ENCODE measurements around the gene ITGA6. TPM values are rescaled to one million over a fixed set of nuclear protein-coding genes. Genes with fewer than 3 reads are reported as not detected.
"Not testable (repeated sequence)": the region's sequence is repeated elsewhere in the genome, so short reads cannot be mapped to it uniquely, and the experiment has no call there.

The ITGA6 gene
- total RNA-seq, 1 donor from 2014 or later, result 0.81 TPM

GRCh38 chr2:172525601-172526000 is 98.2 kb downstream of the ITGA6 start:
- H3K27ac Mint-ChIP-seq (ENCODE audit: unreplicated experiment), result no peak overlapping the region
- no peak overlapping the region for H3K4me3 Mint-ChIP-seq (ENCODE audit: unreplicated experiment)
- H3K36me3 Mint-ChIP-seq (ENCODE audit: unreplicated experiment), result peaks cover 4% of the 10 kb centered on the region
- peaks cover 6% of the 10 kb centered on the region for H3K27me3 Mint-ChIP-seq (ENCODE audit: unreplicated experiment)
- peaks cover 14% of the 10 kb centered on the region for H3K9me3 Mint-ChIP-seq (ENCODE audit: unreplicated experiment)
- no peak for DNase-seq
- TF ChIP-seq CTCF (IDR thresholded peaks at IDR 0.05; ENCODE audit: partially characterized antibody, unreplicated experiment), result no peak
- no peaks in the 10 kb centered on the region for H3K4me1 Mint-ChIP-seq (ENCODE audit: low read depth, unreplicated experiment)

- Mint-ChIP-seq H3K9me3 (ENCODE audit: unreplicated experiment) (peaks cover 12% of the 10 kb centered on the region), H3K4me3 (ENCODE audit: unreplicated experiment) (no peak overlapping the region), H3K27ac (ENCODE audit: unreplicated experiment) (no peak overlapping the region), H3K4me1 (ENCODE audit: low read depth, unreplicated experiment) (no peaks in the 10 kb centered on the region), H3K36me3 (ENCODE audit: unreplicated experiment) (peaks cover 14% of the 10 kb centered on the region), H3K27me3 (ENCODE audit: unreplicated experiment) (peaks cover 9% of the 10 kb centered on the region)
- TF ChIP-seq CTCF (IDR thresholded peaks at IDR 0.05; ENCODE audit: partially characterized antibody, unreplicated experiment), result no peak
- no peak for DNase-seq
Measured at GRCh38 chr2:172531309-172531708, 103.9 kb downstream of the ITGA6 start.

- Mint-ChIP-seq H3K36me3 (ENCODE audit: unreplicated experiment) (peaks cover 14% of the 10 kb centered on the region), H3K9me3 (ENCODE audit: unreplicated experiment) (peaks cover 11% of the 10 kb centered on the region)
- not testable (repeated sequence) for H3K4me1 Mint-ChIP-seq (ENCODE audit: low read depth, unreplicated experiment); H3K4me3 Mint-ChIP-seq (ENCODE audit: unreplicated experiment); H3K27me3 Mint-ChIP-seq (ENCODE audit: unreplicated experiment); H3K27ac Mint-ChIP-seq (ENCODE audit: unreplicated experiment); DNase-seq
Measured at GRCh38 chr2:172532461-172532860, 105.1 kb downstream of the ITGA6 start.

- no peak for DNase-seq
- Mint-ChIP-seq H3K27me3 (ENCODE audit: unreplicated experiment) (peaks cover 7% of the 10 kb centered on the region), H3K9me3 (ENCODE audit: unreplicated experiment) (peaks cover 9% of the 10 kb centered on the region), H3K4me1 (ENCODE audit: low read depth, unreplicated experiment) (no peaks in the 10 kb centered on the region), H3K36me3 (ENCODE audit: unreplicated experiment) (peaks cover 14% of the 10 kb centered on the region), H3K4me3 (ENCODE audit: unreplicated experiment) (no peak overlapping the region), H3K27ac (ENCODE audit: unreplicated experiment) (no peak overlapping the region)
- TF ChIP-seq CTCF (IDR thresholded peaks at IDR 0.05; ENCODE audit: partially characterized antibody, unreplicated experiment), result no peak
Measured at GRCh38 chr2:172533687-172534086, 106.3 kb downstream of the ITGA6 start.

GRCh38 chr2:172535119-172535518 is 107.7 kb downstream of the ITGA6 start:
- DNase-seq, result no peak
- Mint-ChIP-seq H3K27ac (ENCODE audit: unreplicated experiment) (no peak overlapping the region), H3K4me1 (ENCODE audit: low read depth, unreplicated experiment) (no peaks in the 10 kb centered on the region), H3K4me3 (ENCODE audit: unreplicated experiment) (no peak overlapping the region), H3K36me3 (ENCODE audit: unreplicated experiment) (peaks cover 18% of the 10 kb centered on the region), H3K9me3 (ENCODE audit: unreplicated experiment) (peaks cover 14% of the 10 kb centered on the region), H3K27me3 (ENCODE audit: unreplicated experiment) (peaks cover 9% of the 10 kb centered on the region)
- TF ChIP-seq CTCF (IDR thresholded peaks at IDR 0.05; ENCODE audit: partially characterized antibody, unreplicated experiment), result no peak

GRCh38 chr2:172537851-172538250 is 110.5 kb downstream of the ITGA6 start:
- H3K9me3 Mint-ChIP-seq (ENCODE audit: unreplicated experiment), result peaks cover 18% of the 10 kb centered on the region
- not testable (repeated sequence) for H3K27ac Mint-ChIP-seq (ENCODE audit: unreplicated experiment); DNase-seq; H3K4me3 Mint-ChIP-seq (ENCODE audit: unreplicated experiment); H3K4me1 Mint-ChIP-seq (ENCODE audit: low read depth, unreplicated experiment); H3K27me3 Mint-ChIP-seq (ENCODE audit: unreplicated experiment)
- peaks cover 32% of the 10 kb centered on the region for H3K36me3 Mint-ChIP-seq (ENCODE audit: unreplicated experiment)

Measured in glutamatergic neuron (in vitro differentiated cells).